ENCODE data around the gene FAAP20. TPM values are rescaled to one million over a fixed set of nuclear protein-coding genes. Genes with fewer than 3 reads are reported as not detected.

The FAAP20 gene
- total and polyA plus RNA-seq, 10 of the 15 experiments (the other 5 are each of a cell fraction or from before 2014, with no cell fraction given), result 0.79 to 91.8 (median 20.9) TPM

- ATAC-seq, result no peak
Measured at GRCh38 chr1:2151252-2151651, 43.3 kb downstream of the FAAP20 start.

DNA sequence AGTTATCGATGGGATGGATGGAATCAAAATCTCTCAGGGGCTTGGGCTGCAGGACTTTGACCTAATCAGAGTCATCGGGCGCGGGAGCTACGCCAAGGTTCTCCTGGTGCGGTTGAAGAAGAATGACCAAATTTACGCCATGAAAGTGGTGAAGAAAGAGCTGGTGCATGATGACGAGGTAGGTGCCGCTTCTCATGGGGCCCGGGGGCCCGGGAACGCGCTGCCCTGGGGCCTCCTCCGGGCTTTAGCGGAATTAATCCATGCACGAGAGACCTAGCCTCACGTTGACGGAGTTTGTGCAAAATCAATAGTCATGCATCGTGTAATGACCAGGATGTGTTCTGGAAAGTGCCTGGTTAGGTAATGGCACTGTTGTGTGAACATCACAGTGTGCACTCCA is 43.8 kb downstream of the FAAP20 start:
- H3K9ac ChIP-seq (ENCODE audit: control insufficient read depth, insufficient read depth, low read length), result no peak overlapping the region
- TF ChIP-seq EED (IDR thresholded peaks at IDR 0.05; ENCODE audit: low read depth) (no peak), ZNF384 (IDR thresholded peaks at IDR 0.05; ENCODE audit: borderline replicate concordance, low read depth, low read length) (no peak), ZBED1 (IDR thresholded peaks at IDR 0.05; ENCODE audit: borderline replicate concordance) (no peak), RAD51 (IDR thresholded peaks at IDR 0.05) (no peak), PRDM15 (CRISPR knock-in tag; IDR thresholded peaks at IDR 0.05) (no peak), E2F8 (IDR thresholded peaks at IDR 0.05; ENCODE audit: low read depth, partially characterized antibody) (no peak), STAT3 (IDR thresholded peaks at IDR 0.05; ENCODE audit: low read depth, low read length) (no peak), ZNF207 (IDR thresholded peaks at IDR 0.05; ENCODE audit: borderline replicate concordance) (no peak), SMC3 (IDR thresholded peaks at IDR 0.05; ENCODE audit: borderline replicate concordance, low read length) (no peak)

More at GRCh38 chr1:2151252-2151651, 43.3 kb downstream of the FAAP20 start:
- H3K79me2 ChIP-seq (ENCODE audit: control insufficient read depth, insufficient read depth, low read length), result no peaks in the 10 kb centered on the region
- no peak overlapping the region for H3K4me3 ChIP-seq
- H3K27me3 ChIP-seq (replicated peaks in 1 of 2; ENCODE audit: control insufficient read depth in 2 of 2, insufficient read depth in 2 of 2, low read length in 1 of 2), result no peaks in the 10 kb centered on the region
- in situ Hi-C loops (cut with MboI), result no loop called here
- ChIA-PET POLR2A (no interaction called here), SMC1A (ENCODE audit: uncharacterized antibody, unreplicated experiment) (no interaction called here), RAD21 (ENCODE audit: unreplicated experiment) (no interaction called here), CTCF (interaction anchor here (1.8 kb wide), 1 partner anchor 11 kb away, joined by 4 read pairs; no protein-coding TSS in a partner anchor)
- no peak overlapping the region for H3K4me2 ChIP-seq (ENCODE audit: control insufficient read depth, insufficient read depth)
- H3K36me3 ChIP-seq (ENCODE audit: control insufficient read depth in 2 of 2, insufficient read depth in 2 of 2, low read length in 1 of 2), result no peaks in the 10 kb centered on the region
- no peak overlapping the region for H2AFZ ChIP-seq (ENCODE audit: control insufficient read depth, low read depth, low read length)
- no peaks in the 10 kb centered on the region for H3K4me1 ChIP-seq (ENCODE audit: control insufficient read depth, insufficient read depth, low read length)
- H3K9ac ChIP-seq (ENCODE audit: control insufficient read depth, insufficient read depth, low read length), result no peak overlapping the region
- FAIRE-seq (no peak), DNase-seq (ENCODE audit: low read depth, low spot score) (no peak)
- intact Hi-C loops (cut with micrococcal nuclease; ENCODE audit: unreplicated experiment), result no loop called here
- no peaks in the 10 kb centered on the region for H3K9me3 ChIP-seq (replicated peaks; ENCODE audit: control insufficient read depth, insufficient read depth, low read length)
- TF ChIP-seq SREBF2 (IDR thresholded peaks at IDR 0.05; ENCODE audit: low read length) (no peak), EGR1 (IDR thresholded peaks at IDR 0.05; ENCODE audit: borderline replicate concordance in 1 of 2, low read depth in 2 of 2, low read length in 2 of 2) (no peak)
- H3K27ac ChIP-seq (ENCODE audit: control insufficient read depth, insufficient read depth), result no peak overlapping the region
- no TSS peak for BruUV-seq (replicated peaks)
- 78% methylated on average over 10 of the region's 10 CpGs for WGBS (ENCODE audit: insufficient coverage, insufficient replicate concordance, low lambda C conversion rate, missing lambda C conversion rate)
- H4K20me1 ChIP-seq (ENCODE audit: control insufficient read depth, insufficient read depth), result no peaks in the 10 kb centered on the region

More for the DNA sequence above, 43.8 kb downstream of the FAAP20 start:
- Histone ChIP-seq H3K79me2 (ENCODE audit: control insufficient read depth, insufficient read depth, low read length) (no peaks in the 10 kb centered on the region), H3K27me3 (replicated peaks in 1 of 2; ENCODE audit: control insufficient read depth in 2 of 2, insufficient read depth in 2 of 2, low read length in 1 of 2) (no peaks in the 10 kb centered on the region), H3K27ac (ENCODE audit: control insufficient read depth, insufficient read depth) (no peak overlapping the region), H4K20me1 (ENCODE audit: control insufficient read depth, insufficient read depth) (no peaks in the 10 kb centered on the region), H3K4me3 (no peak overlapping the region), H3K36me3 (ENCODE audit: control insufficient read depth in 2 of 2, insufficient read depth in 2 of 2, low read length in 1 of 2) (no peaks in the 10 kb centered on the region), H2AFZ (ENCODE audit: control insufficient read depth, low read depth, low read length) (no peak overlapping the region), H3K9me3 (replicated peaks; ENCODE audit: control insufficient read depth, insufficient read depth, low read length) (no peaks in the 10 kb centered on the region), H3K4me2 (ENCODE audit: control insufficient read depth, insufficient read depth) (no peak overlapping the region), H3K4me1 (ENCODE audit: control insufficient read depth, insufficient read depth, low read length) (no peaks in the 10 kb centered on the region)
- ChIA-PET POLR2A (no interaction called here), RAD21 (ENCODE audit: unreplicated experiment) (no interaction called here), CTCF (interaction anchor here (1.8 kb wide), 1 partner anchor 10 kb away, joined by 4 read pairs; no protein-coding TSS in a partner anchor), SMC1A (ENCODE audit: uncharacterized antibody, unreplicated experiment) (no interaction called here)
- BruUV-seq (replicated peaks), result no TSS peak
- DNase-seq (ENCODE audit: low read depth, low spot score), result no peak
- WGBS (ENCODE audit: insufficient coverage, insufficient replicate concordance, low lambda C conversion rate, missing lambda C conversion rate), result 90% methylated on average over 19 of the region's 19 CpGs
- in situ Hi-C loops (cut with MboI) (no loop called here), intact Hi-C loops (cut with micrococcal nuclease; ENCODE audit: unreplicated experiment) (no loop called here)
- FAIRE-seq, result no peak
- no peak for ATAC-seq

Data from GM12878 (cell line).